ENCODE data around the gene MOSPD3.

DNA sequence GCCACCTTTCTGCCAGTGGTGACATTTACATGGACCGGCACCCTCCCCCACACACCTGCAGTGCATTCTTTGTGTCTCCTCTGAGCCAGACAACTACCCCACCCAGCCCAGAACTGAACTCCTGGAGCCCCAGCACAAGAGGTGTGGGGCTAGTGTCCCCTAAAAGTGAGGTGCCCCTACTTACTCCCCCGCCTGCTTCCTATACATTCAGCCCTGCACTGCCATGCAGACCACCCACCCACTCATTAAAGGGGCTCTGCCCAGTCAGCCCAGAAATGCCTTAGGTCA, 40.6 kb upstream of the MOSPD3 start:
- TF ChIP-seq CTCF (IDR thresholded peaks at IDR 0.05) (no peak), POLR2A (IDR thresholded peaks at IDR 0.05) (no peak), POLR2AphosphoS5 (IDR thresholded peaks at IDR 0.05) (no peak)
